Activated CD4-positive, alpha-beta T cell treated with anti-CD3 and anti-CD28 coated beads for 1 hour (primary cell): Measurements from ENCODE around the gene TSR3.

Source experiments
- DNase-seq: peaks from one replicate; pipeline ENCODE4 v3.0.0-alpha.2; 2020

Gene TSR3

DNA sequence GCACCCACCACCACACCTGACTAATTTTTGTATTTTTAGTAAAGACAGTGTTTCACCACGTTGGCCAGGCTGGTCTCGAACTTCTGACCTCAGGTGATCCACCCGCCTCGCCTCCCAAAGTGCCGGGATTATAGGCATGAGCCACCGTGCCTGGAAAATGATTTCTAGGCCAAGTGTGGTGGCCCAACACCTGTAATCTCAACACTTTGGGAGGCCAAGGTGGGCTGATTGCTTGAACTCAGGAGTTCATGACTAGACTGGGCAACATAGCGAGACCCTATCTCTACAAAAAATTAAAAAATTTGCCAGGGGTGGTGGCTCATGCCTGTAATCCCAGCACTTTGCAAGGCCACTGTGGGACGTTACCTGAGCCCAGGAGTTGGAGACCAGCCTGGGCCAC is 29.3 kb downstream of the TSR3 start:
- no peak for DNase-seq

DNA sequence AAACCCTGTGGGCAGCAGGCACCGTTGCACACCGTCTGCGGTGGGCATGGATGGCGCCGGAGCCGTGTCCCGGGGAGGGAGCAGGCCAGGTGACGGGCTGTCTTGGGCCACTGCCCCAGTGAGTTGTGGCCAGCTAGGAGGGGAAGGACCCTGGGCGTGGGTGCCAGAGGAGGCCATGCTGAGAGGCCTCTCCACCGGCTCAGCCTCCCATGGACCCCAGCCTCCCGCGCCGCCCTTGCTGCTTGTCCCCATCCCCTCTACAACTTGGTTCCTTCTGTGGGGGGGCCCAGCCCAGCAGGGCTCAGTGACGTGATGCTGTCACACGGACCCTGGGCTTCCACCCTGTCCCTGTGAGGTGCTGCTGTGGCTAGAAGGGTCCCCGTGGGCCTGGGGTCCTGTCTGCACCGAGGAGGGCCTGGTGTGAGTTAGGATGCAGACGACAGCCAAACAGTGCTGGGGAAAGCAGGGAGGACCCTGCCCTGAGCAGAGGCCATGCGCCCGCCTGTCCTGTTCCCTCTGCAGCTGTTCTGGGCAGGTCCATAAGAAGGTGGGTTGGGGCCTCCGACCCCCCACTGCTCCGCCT is 30.9 kb downstream of the TSR3 start:
- no peak for DNase-seq

DNA sequence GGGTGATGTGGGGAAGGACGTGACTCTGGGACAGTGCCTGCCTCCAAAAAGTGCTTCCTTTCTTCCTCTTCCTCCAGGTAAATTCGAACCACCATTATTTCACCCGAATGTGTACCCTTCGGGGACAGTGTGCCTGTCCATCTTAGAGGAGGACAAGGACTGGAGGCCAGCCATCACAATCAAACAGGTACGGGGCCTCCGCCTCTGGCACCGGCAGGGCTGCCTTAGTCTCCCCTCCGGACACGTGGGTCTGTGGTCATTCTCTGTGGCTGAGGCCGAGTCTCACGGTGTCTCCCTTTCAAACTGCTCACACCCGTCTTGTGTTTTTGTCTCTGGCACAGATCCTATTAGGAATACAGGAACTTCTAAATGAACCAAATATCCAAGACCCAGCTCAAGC is 31.6 kb downstream of the TSR3 start:
- no peak for DNase-seq

DNA sequence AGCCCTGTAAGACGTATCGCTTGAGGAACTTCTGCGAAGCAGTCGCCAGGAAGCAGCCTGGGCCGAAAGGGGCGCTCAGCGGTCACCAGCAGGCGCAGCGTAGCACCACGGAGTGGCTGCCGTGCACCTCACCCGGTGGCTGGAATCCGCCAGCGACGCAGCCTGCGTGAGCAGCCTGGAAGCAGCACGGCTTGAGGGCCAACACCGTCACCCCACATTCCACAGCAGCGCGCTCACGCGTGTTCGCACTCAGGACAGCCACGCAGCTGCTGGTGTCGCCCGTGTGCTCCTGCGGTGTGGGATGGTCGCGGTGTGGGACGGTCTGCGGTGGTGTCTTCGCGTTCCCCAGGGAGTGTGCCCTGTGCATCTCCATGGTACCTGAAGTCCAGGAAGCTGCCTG is 32.6 kb downstream of the TSR3 start:
- DNase-seq, result no peak

DNA sequence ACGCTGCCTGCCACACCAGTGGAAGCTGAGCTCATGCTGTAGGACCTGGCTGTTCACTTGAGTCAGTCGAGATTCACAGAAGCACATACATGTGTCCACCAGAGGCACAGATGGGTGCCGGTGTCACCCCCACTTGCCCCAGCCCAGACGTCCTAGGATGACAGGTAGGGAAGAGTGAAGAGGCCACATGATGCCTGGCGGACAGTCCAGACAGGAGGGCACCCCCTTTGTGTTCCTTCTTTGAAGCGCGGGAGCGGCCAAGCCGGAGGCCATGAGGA is 33.5 kb downstream of the TSR3 start:
- DNase-seq, result no peak

DNA sequence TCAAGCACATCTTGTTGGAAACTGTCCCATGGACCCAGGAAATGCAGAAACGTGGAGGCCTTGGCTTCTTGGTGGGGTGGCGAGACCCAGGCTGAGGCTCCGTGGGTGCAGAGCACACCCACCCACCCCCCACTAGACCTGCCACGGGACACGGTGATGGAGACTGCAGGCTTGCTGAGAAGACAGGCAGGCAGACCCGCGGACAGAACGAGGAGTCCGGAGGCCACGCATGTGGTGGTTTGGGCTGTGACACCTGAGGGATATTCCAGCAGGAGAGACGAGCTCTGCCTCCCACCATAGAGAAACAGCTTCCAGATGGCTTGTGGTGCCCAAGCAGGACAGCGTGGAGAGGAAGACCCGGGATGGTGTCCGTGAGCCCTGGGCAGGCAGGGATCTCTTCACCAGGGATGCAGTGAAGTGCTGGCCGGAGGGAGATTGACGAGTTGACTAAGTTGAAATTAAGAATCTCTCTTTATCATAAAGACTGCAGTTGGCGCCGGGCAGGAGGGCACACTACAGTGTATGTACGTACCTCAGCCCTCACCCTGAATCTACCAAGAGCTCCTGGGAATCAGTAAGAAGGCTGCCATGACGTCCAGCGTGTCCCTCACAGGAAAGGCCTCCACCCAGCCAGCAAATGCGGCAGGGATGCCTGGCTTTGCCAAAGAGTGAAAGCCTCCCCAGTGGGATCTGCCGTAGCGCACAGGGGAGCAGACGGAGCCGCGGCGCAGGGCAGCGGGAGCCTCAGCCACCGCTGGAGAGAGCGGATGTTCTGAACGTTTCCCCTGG is 34.0 kb downstream of the TSR3 start:
- no peak for DNase-seq

DNA sequence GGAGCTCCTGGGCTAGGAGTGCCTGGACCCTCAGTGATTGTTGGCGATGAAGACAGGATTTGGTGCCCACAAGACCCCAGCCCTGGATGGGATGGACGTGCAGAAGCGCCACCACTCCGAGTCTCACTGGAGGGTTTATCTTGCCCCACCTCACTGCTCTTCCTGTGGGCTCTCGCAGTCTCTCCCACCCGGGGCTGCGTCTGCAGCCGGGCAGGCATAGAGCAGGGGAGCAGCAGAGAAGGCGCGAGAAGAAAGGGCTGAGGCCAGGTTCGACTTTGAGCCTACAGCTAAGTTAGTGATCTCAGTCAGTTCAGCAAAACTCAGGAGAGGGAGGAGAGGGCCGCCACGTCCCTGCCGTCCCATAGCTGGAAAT is 35.7 kb downstream of the TSR3 start:
- no peak for DNase-seq

DNA sequence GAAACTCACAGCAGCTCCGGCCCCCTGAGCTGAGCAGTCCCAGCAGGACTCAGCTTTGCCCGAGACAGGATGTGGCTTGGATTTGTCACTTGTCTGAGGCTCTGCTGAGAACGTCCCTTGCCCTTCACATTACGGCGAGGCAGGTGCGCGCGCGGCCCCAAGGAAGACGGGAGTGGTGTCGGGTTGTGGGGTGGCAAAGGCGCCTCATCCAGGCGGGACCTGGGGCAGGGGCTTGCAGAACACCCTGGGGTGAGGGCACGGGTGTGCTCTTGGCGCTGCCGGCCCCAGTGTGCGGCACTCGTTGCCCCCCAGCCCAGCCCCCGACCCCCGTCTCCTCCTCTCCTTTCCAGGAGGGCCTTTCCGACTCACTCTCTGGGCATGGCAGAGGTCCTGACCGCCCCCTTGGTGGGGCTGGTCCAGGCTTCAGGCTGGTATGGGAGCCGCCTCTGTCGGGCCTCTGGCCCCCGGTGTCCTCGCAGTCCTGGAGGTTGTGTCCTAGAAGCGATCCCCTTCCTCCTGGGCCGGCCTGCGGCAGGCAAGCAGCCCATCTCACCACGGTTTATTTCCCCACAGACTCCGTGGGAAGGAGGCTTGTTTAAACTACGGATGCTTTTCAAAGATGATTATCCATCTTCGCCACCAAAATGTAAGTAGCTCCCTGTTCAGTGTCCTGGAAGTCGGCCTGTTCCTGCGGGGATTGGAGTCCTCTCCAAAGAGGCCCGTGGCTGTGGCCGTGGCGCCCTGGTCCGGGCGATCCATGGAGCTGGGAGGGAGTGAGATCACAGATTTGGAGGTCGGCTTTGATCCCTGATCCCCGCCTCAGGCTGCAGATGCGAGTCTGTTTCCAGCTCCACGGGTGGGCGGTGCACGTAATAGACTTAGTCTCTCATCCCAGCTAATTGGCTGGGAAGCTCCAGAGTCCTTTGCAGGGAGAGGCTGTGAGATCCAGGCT is 36.3 kb downstream of the TSR3 start:
- no peak for DNase-seq

DNA sequence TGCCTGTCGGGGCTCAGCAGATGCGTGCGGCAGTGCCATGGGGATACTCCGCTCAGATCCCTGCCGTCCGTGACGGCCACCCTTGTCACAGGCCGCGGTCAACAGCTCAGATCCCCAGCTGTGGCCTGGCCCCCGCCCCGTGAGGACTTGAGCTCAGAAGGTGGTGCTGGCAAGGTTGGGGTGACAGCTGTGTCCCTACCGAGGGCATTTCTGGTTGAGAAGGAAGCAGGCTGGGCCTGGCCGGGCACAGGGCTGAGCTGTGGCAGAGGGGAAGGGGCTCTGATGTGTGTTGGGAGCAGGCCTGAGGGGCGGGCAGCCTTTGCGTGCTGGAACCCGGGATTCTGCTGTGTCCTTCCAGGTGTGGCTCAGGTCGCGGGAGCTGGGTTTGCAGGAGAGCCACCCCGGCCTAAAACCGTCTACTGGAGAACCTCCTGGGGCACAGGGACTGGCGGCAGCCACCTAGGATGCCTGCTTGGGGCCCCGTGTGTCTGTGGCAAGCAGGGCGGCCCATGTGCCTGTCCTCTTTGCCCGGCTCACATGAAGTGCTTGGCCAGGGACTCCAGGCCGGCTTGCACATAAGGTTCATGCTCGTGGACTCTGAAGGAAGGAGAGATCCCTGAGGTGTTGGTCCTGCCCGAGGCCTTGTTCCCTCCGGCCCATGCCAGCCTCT is 37.1 kb downstream of the TSR3 start:
- DNase-seq, result no peak

DNA sequence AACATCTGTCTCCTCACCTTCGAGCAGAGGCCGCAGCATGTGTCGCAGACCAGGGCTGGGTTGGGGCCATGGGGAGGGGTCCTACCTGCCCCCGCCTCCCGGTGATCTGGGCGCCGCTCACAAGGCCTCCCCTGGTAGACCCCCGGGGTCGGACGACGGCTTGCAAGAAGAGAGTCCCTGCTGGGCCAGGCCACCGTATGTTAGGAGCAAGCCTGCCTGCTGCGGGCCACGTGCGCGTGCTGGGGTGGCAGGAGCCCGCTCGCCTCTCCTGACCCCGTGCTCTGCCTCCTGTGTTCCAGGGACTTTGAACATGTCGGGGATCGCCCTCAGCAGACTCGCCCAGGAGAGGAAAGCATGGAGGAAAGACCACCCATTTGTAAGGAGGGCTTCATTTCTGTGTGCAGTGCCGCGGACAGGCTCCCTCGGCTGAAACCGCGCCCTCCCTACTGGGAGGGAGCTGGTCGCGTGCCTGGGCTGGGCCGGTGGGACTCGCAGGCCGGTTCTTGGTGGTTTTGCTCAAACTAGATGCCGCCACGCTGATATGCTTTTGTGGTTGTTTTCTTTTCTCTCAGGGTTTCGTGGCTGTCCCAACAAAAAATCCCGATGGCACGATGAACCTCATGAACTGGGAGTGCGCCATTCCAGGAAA is 37.8 kb downstream of the TSR3 start:
- no peak for DNase-seq

DNA sequence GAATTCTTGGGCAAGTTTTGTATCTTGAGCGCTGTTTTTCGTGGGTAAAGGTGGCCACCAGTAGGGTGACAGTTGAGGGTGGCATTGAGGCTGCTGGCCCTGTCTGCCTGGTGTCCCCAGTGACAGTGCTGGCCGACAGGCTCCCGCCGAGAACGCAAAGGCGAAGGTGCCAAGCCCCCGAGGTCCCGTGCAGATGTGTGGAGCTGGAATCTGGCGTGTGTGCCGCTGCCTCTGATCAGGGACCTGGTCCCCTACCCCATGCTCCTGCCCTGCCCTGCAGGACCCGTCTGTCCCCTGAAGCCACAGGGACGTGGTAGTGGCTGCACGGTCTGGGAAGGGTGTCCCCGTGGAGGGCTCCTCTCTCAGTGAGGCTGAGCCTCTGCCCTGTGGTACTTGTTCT is 38.8 kb downstream of the TSR3 start:
- DNase-seq, result no peak

DNA sequence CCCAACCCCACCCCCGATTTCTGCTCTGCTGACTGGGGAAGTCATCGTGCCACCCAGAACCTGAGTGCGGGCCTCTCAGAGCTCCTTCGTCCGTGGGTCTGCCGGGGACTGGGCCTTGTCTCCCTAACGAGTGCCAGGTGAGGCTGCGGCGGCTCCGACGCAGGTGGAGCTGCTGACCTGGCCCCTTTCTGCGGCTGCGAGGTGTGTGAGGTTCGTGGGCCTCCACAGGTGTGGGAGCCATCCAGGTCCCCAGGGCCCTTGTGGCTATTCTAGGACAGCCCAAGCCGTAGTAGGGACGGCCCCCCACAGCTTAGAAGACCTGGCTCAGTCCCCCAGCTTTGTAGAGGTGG is 39.2 kb downstream of the TSR3 start:
- no peak for DNase-seq

DNA sequence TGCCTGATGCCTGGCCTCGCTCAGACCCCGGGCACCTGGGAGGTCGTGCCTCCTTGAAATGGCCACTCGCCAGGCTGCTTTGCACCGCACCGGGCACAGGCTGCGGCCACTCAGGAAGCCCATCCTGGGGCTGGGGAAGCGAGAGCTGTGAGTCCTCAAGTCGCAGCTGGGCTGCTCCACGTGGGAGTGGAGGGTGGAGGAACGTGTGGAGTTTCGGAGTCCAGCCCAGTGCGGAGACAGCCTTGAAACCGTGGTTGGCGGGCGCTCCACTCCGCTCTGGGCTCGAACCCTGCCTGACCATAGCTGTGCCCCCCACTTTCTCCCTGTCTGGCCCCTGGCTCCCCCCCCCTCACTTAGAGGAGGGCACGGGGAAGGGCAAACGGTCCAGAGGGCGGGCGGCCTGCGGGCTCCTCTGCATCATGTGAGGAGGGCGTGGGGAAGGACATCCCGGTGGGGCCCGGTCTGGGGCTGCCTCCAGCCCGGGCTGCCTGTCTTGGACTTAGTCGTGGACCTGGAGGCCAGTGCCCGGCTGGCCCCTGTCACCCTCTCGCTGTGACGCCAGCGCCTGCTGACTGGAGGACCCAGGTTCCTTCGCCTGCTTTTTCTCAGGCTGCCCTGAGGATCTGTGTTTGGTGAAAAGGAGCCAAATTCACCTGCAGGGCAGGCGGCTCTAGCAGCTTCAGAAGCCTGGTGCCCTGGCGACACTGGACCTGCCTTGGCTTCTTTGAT is 39.8 kb downstream of the TSR3 start:
- DNase-seq, result no peak

DNA sequence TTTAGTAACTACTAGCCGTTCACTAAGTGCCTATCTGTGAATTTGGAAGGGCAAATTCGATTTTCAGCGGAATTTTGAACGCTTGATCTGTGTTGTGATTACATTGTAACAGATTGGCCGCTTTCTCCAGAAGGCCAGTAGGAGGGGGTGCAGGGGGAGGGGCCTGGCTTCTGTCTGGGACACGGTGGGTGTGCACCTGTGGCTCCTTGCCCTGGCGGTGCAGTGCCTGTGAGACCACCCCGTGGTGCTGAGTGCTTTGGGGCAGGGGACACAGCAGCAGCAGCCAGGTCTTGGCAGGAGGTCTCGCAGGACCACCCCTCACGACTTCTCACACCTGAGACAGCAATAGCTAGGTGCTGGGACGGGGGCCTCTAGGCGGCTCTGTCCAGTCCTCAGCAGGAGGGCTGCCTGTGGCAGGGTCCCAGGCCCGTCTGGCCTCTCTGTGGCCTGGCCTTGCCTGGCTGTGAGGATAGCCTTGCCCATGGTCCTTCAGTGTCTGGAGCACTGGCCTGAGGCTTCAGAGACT is 40.4 kb downstream of the TSR3 start:
- DNase-seq, result no peak

DNA sequence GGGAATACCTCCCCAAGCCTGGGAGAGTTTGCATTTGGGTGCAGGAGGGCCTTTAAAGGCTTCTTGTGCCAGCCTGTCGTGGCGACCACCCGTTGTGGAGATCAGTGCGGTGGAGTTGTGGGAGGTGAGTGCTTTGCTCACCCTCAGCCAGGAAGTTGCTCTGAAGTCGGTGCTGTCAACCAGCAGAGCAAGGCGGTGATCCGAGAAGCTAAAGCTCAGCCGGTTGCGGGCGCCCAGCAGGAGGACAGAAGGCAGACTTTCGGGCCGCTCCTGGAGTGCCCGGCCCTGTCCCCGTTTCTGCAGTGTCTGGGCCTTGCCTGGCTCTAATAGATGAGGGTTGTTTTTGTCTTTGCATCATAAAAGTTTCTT is 40.9 kb downstream of the TSR3 start:
- DNase-seq, result peak; percentile 22

DNA sequence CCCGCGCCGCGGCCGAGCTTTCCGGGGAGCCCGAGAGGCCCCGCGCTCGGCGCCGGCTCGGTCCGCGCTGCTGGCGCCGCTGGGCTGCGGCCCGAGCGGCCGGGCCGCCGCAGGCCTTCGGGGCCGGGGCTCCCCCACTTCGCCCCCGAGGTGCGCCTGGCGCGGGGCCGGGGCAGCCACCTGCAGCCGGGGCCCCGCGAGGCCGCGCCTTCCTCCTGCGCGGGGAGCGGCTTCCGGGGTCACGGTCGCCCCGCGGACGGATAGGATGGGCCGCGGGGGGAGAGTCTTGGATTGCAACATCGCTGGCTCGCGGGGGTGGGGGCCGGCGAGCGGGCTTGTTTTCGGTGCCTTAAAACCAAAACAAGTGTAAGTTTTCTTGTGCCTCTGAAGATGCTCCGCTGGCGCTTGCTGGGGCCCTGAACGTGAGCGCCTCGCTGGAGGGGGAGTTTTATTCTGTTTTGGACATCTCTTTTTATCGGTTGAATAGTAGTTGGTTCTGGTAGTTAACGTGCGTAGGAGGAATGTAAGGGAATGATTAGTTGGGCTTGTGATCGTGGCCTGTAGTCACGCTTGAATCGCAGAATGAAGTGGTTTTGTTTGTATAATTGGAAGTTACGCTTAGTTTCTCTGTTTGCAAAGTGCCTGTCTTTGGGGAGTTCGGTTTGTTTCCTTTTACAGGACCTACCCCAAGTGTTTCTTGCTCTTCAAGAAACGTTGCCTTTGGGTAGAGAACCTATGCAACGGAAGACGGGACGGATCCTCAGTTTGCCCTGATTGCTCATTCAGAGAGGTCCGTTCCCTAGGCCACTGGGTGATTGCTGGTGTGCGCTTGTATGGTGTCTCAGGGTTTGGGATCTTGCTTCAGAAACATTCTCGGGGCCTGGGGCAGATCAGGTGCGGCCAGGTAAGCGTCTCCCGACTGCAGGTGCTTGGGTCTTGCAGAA is 41.5 kb downstream of the TSR3 start:
- peak; percentile 19 for DNase-seq

DNA sequence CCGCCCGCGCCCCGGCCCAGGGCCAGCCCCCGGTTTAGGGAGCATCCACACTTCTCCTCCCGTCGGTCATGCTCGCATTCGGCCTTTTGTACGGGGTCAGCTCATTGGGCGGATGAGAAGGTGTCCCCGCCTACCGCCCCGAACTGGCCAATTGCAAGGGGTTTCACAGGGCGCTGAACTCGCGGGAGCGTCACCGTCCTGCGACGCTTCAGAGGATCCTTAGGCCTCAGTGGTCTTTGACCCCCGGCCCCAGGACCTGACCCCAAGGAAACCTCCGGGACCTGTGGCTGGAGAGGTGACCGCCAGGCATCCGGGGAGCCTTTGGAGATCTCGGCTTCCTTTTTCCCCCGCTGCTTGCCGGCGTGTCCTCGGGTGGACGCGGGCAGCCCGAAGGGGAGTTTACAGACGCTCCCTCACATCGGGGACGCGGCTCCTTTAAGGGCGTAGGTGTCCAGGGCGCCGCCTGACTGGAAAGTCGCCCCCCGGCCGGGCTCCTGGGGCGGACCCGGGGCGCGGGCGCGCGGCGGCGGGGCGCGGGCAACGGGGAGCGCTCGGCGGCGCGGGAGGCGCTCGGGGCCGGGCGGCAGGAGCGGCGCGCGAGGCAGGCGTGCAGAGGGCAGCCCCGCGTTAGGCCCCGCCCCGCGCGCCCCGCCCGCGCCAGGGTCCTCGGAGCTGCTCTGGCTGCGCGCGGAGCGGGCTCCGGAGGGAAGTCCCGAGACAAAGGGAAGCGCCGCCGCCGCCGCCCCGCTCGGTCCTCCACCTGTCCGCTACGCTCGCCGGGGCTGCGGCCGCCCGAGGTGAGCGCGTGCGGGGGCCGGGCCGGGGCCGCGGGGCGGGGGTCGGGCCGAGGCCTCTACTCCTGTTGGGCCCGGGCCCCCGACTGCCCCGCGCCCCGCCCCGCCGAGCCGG is 42.4 kb downstream of the TSR3 start, which contains the start of gene UBE2I:
TSS of gene UBE2I (plus strand) at position 660 of the 909 bp plus-strand sequence. CDS start 4,395 bp downstream, outside the sequence.
- DNase-seq, result peak; percentile 97

DNA sequence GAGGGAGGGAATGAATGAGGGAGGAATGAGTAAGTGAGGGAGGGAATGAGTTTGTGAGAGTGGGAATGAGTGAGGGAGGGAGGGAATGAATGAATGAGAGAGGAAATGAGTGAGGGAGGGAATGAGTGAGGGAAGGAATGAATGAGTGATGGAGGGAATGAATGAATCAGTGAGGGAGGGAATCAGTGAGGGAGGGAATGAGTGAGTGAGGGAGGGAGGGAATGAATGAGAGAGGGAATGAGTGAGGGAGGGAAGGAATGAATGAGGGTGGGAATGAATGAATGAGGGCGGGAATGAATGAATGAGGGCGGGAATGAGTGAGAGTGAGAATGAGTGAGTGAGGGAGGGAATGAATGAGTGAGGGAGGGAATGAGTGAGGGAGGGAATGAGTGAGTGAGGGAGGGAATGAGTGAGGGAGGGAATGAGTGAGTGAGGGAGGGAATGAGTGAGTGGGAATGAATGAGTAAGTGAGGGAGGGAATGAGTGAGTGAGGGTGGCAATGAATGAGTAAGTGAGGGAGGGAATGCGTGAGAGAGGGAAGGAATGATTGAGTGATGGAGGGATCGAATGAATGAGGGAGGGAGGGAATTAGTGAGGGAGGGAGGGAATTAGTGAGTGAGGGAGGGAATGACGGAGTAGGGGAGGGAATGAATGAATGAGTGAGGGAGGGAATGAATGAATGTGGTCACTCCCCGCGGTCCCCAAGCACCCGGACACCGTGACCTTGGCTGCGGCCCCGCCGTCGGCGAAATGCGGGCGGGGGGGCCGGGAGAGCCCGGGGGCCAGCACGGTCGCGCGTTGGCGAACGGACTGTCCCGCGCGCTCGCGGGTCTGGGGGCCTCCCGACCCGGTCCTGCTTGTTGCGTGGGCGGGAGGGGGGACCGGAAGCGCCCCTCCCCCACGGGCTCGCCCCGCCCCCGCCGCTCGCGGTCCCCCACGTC is 43.4 kb downstream of the TSR3 start:
- no peak for DNase-seq

DNA sequence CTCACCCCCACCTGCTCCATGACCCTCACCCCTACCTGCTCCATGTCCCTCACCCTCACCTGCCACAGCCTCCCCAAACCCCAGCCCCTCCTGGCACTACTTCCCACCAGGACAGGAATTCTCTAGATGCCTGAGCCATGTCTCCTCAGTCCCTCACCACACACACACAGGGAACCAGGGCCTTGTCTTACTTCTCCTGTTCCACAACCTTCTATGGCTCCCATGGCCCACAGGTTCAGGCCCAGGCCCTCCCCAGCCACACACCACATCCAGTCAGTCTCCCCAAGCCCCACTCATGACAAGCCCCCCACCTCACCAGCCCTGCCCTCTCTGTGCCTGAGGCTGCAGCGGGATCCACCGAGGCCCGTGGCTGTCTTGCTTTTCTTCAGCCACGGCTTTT is 45.3 kb downstream of the TSR3 start:
- DNase-seq, result no peak
